ENCODE results near the gene DRC1.

DNA sequence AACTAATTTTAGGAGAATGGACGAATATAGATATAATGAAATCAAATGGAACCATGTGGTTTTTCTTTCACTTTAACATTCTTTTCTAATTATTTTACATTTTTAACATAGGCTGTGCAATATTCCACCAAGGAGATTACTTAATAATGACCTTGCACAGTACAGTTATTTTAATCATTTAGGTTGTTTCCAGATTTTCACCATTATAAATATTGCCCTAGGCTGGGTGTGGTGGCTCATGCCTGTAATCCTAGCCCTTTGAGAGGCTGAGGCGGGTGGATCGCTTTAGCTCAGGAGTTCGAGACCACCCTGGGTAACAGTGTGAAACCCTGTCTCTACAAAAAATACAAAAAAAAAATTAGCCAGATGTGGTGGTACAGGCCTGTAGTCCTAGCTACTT, 14.5 kb upstream of the DRC1 start:
- TF ChIP-seq, protein P1, sequence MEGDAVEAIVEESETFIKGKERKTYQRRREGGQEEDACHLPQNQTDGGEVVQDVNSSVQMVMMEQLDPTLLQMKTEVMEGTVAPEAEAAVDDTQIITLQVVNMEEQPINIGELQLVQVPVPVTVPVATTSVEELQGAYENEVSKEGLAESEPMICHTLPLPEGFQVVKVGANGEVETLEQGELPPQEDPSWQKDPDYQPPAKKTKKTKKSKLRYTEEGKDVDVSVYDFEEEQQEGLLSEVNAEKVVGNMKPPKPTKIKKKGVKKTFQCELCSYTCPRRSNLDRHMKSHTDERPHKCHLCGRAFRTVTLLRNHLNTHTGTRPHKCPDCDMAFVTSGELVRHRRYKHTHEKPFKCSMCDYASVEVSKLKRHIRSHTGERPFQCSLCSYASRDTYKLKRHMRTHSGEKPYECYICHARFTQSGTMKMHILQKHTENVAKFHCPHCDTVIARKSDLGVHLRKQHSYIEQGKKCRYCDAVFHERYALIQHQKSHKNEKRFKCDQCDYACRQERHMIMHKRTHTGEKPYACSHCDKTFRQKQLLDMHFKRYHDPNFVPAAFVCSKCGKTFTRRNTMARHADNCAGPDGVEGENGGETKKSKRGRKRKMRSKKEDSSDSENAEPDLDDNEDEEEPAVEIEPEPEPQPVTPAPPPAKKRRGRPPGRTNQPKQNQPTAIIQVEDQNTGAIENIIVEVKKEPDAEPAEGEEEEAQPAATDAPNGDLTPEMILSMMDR (IDR thresholded peaks at IDR 0.05): no peak
- TF ChIP-seq POLR2A (IDR thresholded peaks at IDR 0.05): no peak
